CD4-positive, alpha-beta T cell (primary cell): ENCODE measurements around the gene ERP29. TPM values are rescaled to one million over a fixed set of nuclear protein-coding genes. Genes with fewer than 3 reads are reported as not detected.

Experiments
- ATAC-seq: fragments of 200-7000 bp; cut with Tn5 transposase; one replicate; pipeline ENCODE4 v1.10.0; 2022; ENCODE audit warnings: mild to moderate bottlenecking; ENCODE audit not compliant: poor library complexity
- CTCF ChIA-PET: fragments of 350-600 bp; sonication (Branson Sonifier 250); formaldehyde crosslinking; loops from one replicate; lab custom pipeline; 2021; ENCODE audit warnings: antibody characterized with exemption, inconsistent platforms; lab: Charles Lee
- POLR2A ChIA-PET: fragments of 350-600 bp; sonication (Branson Sonifier 250); formaldehyde crosslinking; loops from one replicate; lab custom pipeline; 2021; ENCODE audit warnings: antibody characterized with exemption, inconsistent platforms; lab: Charles Lee
- DNase-seq, 14 experiments: peaks; one replicate each; pipeline ENCODE4 v3.0.0-alpha.2; 2013 to 2020; ENCODE audit warnings: mixed read lengths in 2 of 14
- H3K27ac ChIP-seq, 2 donors: one replicate each; pipeline versions ENCODE4 v1.5.1 to v1.7.0; 2013; ENCODE audit warnings: low read length in 2 of 2, low read depth in 1 of 2, mild to moderate bottlenecking in 1 of 2
- H3K27me3 ChIP-seq, 2 experiments: 1 replicate in 1 of 2; 2 replicates in 1 of 2; pipeline versions ENCODE4 v1.6.1 to v1.7.0; 2013; ENCODE audit warnings: low read length in 2 of 2, control low read depth in 1 of 2, mild to moderate bottlenecking in 1 of 2, moderate library complexity in 1 of 2; ENCODE audit not compliant: insufficient read depth in 2 of 2, control insufficient read depth in 1 of 2
- H3K36me3 ChIP-seq: one replicate; pipeline ENCODE4 v1.6.1; 2013; ENCODE audit warnings: low read length, control low read depth; ENCODE audit not compliant: insufficient read depth
- H3K4me1 ChIP-seq: one replicate; pipeline ENCODE4 v1.6.1; 2013; ENCODE audit warnings: low read length, control low read depth; ENCODE audit not compliant: insufficient read depth
- H3K4me3 ChIP-seq: one replicate; pipeline ENCODE4 v1.5.1; 2013; ENCODE audit warnings: mild to moderate bottlenecking, low read length, moderate library complexity
- H3K9me3 ChIP-seq, 2 experiments: 1 replicate in 1 of 2; 2 replicates in 1 of 2; pipeline versions ENCODE4 v1.6.1 to v1.7.0; 2013; ENCODE audit warnings: low read length in 2 of 2, mild to moderate bottlenecking in 2 of 2, control low read depth in 1 of 2, moderate library complexity in 1 of 2; ENCODE audit not compliant: control insufficient read depth in 1 of 2, insufficient read depth in 1 of 2
- H3K27ac Mint-ChIP-seq: one replicate; pipeline ENCODE4 v1.8.0; 2020; ENCODE audit warnings: mixed read lengths
- H3K27me3 Mint-ChIP-seq: one replicate; pipeline ENCODE4 v1.8.0; 2021; ENCODE audit warnings: mixed read lengths
- H3K36me3 Mint-ChIP-seq: one replicate; pipeline ENCODE4 v1.8.0; 2021; ENCODE audit warnings: low read depth, mixed read lengths
- H3K4me1 Mint-ChIP-seq: one replicate; pipeline ENCODE4 v1.8.0; 2021; ENCODE audit warnings: low read depth, mixed read lengths
- H3K4me3 Mint-ChIP-seq: one replicate; pipeline ENCODE4 v1.8.0; 2020; ENCODE audit warnings: mild to moderate bottlenecking, mixed read lengths
- H3K9me3 Mint-ChIP-seq: one replicate; pipeline ENCODE4 v1.8.0; 2020; ENCODE audit warnings: mixed read lengths
- intact Hi-C, 2 experiments: fragments of 100-400 bp; cut with DNase I in 1 of 2; cut with micrococcal nuclease in 1 of 2; formaldehyde crosslinking; loops; one replicate each; pipeline versions ENCODE4 v1.15.1 to v1.9.0; 2023 to 2025; cut with DNase I, micrococcal nuclease
- polyA plus RNA-seq, 2 donors: library from polyadenylated mRNA; unstranded; fragments of 120-200 nt; gene quantifications; one replicate each; pipeline ENCODE4 v1.2.1, GENCODE V29; 2013
- total RNA-seq, 174 experiments: library from RNA in 2 of 174; stranded (reverse) in 2 of 174; gene quantifications; one replicate each; pipeline ENCODE4 v1.2.3 and lab custom pipeline; 2021 to 2026
- TF ChIP-seq, protein P1 (sequence below): fragments of 200-600 bp; IDR thresholded peaks from one replicate; pipeline ENCODE4 v1.8.0; 2022; ENCODE audit warnings: antibody characterized with exemption, mild to moderate bottlenecking

Gene ERP29
- total RNA-seq (100 to 1,000 TPM; 109 to 117 TPM), total RNA-seq (lab: John Stamatoyannopoulos, UW) (44.3 to 278 (median 152) reads per million in 172 experiments)
- polyA plus RNA-seq (2013, experiment 1 of 2), result 232 TPM
- polyA plus RNA-seq (2013, experiment 2 of 2), result 195 TPM

DNA sequence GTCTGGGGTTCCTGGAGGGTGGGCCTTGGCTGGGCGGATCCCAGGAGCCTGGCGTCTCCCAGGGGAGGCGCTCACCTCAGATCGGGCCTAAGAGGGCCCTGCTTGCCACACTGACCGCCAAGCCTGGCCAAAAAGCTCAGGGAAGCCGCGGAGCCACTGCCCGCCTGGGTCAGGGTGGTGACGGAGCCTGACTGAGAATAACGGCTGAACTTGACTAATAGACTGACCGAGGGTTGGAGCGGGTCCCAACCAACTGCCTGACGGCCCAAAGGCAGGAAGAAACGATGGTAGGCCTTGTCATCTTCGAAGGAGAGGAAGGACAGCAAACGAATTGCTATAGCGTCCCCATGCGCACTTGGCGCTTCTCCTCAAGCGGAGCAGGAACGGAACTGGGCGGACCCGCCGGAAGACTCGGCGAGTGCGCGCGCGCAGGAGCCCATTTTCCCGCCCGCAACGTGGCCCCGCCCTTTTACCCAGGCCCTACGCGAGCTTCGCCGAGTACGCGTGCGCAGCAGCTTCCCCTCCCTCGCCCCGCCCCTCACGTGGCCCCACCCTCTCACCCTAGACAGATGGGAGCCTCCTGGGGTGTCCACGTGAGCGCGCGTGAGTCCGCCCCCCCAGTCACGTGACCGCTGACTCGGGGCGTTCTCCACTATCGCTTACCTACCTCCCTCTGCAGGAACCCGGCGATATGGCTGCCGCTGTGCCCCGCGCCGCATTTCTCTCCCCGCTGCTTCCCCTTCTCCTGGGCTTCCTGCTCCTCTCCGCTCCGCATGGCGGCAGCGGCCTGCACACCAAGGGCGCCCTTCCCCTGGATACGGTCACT, at the start of gene ERP29, which contains the start of gene TMEM116:
ERP29 (plus strand) TSS at position 652 of the 826 bp plus-strand sequence; CDS start at position 692, 40 bp downstream.
TMEM116 (minus strand) TSS at position 391 of the 826 bp plus-strand sequence. CDS start 7,895 bp downstream, outside the sequence.
- POLR2A ChIA-PET, result interaction anchor here (0.7 to 5.6 kb wide), 23 partner anchors 10 to 328 kb away, joined by 3 to 351 read pairs (median 7); partner anchors contain the start of genes ACAD10, BRAP, MAPKAPK5 and NAA25
- CTCF ChIA-PET, result interaction anchor here (1.0 to 3.4 kb wide), 11 partner anchors 8 to 96 kb away, joined by 3 to 31 read pairs (median 5); no protein-coding TSS in a partner anchor

DNA sequence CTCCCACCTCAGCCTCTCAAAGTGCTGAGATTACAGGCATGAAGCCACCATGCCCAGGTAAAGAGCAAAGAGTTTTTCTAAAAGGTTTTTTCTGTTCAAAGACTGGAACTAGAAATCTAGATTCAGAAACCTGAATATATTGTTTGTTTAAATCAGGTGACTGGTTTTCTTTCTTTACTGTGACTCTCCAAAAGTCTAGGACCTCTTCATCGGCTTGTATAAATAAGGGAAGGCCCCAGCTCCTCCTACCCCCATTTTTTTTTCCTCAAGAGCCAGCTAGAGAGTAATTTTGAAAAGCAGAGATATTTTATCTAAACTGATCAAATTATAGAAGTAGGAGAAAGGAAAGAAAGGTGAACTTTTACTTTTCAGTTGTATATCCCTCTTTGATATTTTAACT, 48.3 kb upstream of the ERP29 start:
- TF ChIP-seq, protein P1, sequence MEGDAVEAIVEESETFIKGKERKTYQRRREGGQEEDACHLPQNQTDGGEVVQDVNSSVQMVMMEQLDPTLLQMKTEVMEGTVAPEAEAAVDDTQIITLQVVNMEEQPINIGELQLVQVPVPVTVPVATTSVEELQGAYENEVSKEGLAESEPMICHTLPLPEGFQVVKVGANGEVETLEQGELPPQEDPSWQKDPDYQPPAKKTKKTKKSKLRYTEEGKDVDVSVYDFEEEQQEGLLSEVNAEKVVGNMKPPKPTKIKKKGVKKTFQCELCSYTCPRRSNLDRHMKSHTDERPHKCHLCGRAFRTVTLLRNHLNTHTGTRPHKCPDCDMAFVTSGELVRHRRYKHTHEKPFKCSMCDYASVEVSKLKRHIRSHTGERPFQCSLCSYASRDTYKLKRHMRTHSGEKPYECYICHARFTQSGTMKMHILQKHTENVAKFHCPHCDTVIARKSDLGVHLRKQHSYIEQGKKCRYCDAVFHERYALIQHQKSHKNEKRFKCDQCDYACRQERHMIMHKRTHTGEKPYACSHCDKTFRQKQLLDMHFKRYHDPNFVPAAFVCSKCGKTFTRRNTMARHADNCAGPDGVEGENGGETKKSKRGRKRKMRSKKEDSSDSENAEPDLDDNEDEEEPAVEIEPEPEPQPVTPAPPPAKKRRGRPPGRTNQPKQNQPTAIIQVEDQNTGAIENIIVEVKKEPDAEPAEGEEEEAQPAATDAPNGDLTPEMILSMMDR, result no peak
- H3K36me3 ChIP-seq, result peaks cover 3% of the 10 kb centered on the region
- H3K27me3 Mint-ChIP-seq, result no peaks in the 10 kb centered on the region
- H3K4me3 ChIP-seq, result no peak overlapping the region
- H3K4me3 Mint-ChIP-seq, result no peak overlapping the region
- H3K36me3 Mint-ChIP-seq, result peaks cover 74% of the 10 kb centered on the region
- ATAC-seq (no peak), DNase-seq (no peak)
- ChIA-PET POLR2A (interaction anchor here (0.7 kb wide), 1 partner anchor 10 kb away, joined by 3 read pairs; no protein-coding TSS in a partner anchor), CTCF (no interaction called here)
- peaks cover under 1% of the 10 kb centered on the region for H3K9me3 Mint-ChIP-seq
- no peak overlapping the region for H3K27ac ChIP-seq
- peaks cover under 1 to 10% of the 10 kb centered on the region in 2 experiments for H3K9me3 ChIP-seq
- intact Hi-C loops, result no loop called here
- no peaks in the 10 kb centered on the region for H3K27me3 ChIP-seq
- peaks cover 29% of the 10 kb centered on the region for H3K4me1 Mint-ChIP-seq
- no peak overlapping the region for H3K27ac Mint-ChIP-seq
- H3K4me1 ChIP-seq, result no peaks in the 10 kb centered on the region

More for the DNA sequence above, at the start of gene ERP29, which contains the start of gene TMEM116:
- Mint-ChIP-seq H3K27ac (peak within 1 kb of the TSS; percentile 100), H3K4me1 (peaks cover 66% of the 10 kb centered on the region), H3K36me3 (peaks cover 59% of the 10 kb centered on the region), H3K9me3 (peaks cover 2% of the 10 kb centered on the region), H3K4me3 (peak within 1 kb of the TSS; percentile 97), H3K27me3 (no peaks in the 10 kb centered on the region)
- intact Hi-C loops, result loop anchor here (1.0 to 10.0 kb wide), 9 partner anchors 19 to 598 kb away; partner anchors contain the start of genes MAPKAPK5 (in 2 of the 2), NAA25 (in 2 of the 2), ACAD10 (in 1 of the 2) and BRAP (in 1 of the 2)
- DNase-seq (peak; percentile 100), ATAC-seq (peak; percentile 81)
- Histone ChIP-seq H3K9me3 (peaks cover 0 to 6% of the 10 kb centered on the region in 2 experiments), H3K4me3 (peak within 1 kb of the TSS; percentile 98), H3K27me3 (no peaks in the 10 kb centered on the region), H3K4me1 (peaks cover 58% of the 10 kb centered on the region), H3K36me3 (peaks cover 19% of the 10 kb centered on the region), H3K27ac (peak within 1 kb of the TSS; percentile 92 to 96)
- TF ChIP-seq, protein P1, result peak; percentile 66

DNA sequence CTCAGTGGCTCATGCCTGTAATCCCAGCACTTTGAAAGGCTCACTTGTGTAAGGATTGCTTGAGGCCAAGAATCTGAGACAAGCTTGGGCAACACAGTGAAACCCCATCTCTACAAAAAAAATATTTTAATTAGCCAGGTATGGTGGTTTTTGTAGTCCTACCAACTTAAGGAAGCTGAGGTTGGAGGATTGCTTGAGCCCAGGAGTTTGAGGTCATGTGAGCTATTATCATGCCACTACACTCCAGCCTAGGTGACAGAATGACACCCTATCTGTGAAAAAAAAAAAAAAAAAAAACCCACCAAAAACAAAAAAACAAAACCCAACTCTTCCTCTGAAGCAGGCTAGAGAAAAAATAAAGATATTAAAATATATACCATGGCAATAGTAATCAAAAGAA, 41.4 kb upstream of the ERP29 start:
- Histone ChIP-seq H3K27me3 (no peaks in the 10 kb centered on the region), H3K4me3 (no peak overlapping the region), H3K27ac (no peak overlapping the region), H3K9me3 (peaks cover 11 to 19% of the 10 kb centered on the region in 2 experiments), H3K36me3 (no peaks in the 10 kb centered on the region), H3K4me1 (no peaks in the 10 kb centered on the region)
- no peaks in the 10 kb centered on the region for H3K27me3 Mint-ChIP-seq
- no peak overlapping the region for H3K4me3 Mint-ChIP-seq
- peaks cover 17% of the 10 kb centered on the region for H3K4me1 Mint-ChIP-seq
- H3K27ac Mint-ChIP-seq, result no peak overlapping the region
- peak in 3 of 14 experiments; percentile 30 to 64 (median 53) for DNase-seq
- POLR2A ChIA-PET, result interaction anchor here (0.6 kb wide), 1 partner anchor 19 kb away, joined by 3 read pairs; no protein-coding TSS in a partner anchor
- TF ChIP-seq, protein P1, result no peak
- H3K9me3 Mint-ChIP-seq, result no peaks in the 10 kb centered on the region
- CTCF ChIA-PET, result no interaction called here
- no peak for ATAC-seq
- intact Hi-C loops, result no loop called here
- H3K36me3 Mint-ChIP-seq, result peaks cover 70% of the 10 kb centered on the region
